Measurements from ENCODE around the gene CTNNA1.

Gene CTNNA1

DNA sequence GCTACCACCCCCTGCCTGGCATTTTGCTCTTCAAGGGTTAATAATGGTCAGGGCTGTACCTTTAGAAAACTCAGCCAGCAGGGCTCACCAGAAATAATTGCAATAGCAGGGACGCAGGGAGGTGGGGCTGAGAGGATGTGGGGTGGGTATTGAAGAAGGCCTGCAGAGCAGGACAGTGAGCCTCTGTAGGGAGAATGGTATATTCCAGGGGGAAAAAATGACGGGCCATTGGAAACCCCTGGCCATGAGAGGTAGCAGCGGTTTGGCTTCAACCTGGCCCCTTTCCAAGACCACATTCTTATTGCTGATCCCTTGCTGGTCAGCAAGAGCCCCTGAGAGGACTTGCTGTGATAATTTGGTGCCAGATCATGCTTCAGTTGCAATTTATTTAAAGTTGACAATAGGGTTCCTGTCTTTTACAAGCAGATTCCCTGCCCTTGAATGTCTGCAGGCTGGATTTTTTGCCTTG, 36.7 kb upstream of the CTNNA1 start:
- TF ChIP-seq CTCF (IDR thresholded peaks at IDR 0.05; ENCODE audit: control insufficient read depth, extremely low read depth, insufficient read depth), result no peak
- DNase-seq (ENCODE audit: low read depth), result no peak
- H3K4me3 ChIP-seq (ENCODE audit: low read depth, low read length), result no peak overlapping the region

DNA sequence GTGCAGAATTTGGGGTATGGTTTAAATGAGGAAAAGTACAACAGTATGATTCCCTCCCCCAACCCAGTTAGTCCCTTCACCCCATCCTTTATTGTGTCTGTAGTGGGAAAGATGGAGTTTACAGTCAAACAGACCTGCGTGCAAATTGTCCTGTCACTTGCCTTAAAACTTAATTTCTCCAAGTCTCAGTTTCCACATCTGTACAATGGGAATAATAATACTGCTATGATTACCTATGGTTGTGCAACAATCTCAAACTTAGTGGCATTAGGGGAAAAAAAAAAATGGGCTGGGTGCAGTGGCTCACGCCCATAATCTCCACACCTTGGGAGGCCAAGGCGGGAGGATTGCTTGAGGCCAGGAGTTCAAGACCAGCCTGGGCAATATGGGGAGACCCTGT, 35.8 kb upstream of the CTNNA1 start:
- TF ChIP-seq CTCF (IDR thresholded peaks at IDR 0.05; ENCODE audit: control insufficient read depth, extremely low read depth, insufficient read depth), result no peak
- no peak for DNase-seq (ENCODE audit: low read depth)
- H3K4me3 ChIP-seq (ENCODE audit: low read depth, low read length), result no peak overlapping the region

DNA sequence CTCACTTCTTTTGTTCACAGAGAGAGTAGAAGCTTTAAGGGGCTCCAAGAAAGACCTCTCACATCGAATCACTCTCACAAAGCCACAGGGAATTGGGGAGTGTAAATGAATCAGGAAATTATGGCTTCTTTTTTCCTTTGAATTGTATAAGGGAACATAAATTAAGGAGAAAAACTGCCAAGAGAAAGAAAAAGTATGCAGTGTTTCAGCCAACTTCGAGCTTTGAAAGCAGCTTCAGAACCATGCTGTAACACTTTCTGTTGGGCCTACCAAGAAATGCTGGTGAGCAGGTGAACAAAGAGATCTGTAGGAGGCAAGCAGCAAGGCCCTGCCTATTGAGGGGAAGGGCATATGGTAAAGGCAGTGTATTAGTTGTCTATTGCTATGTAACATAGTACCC, 33.4 kb upstream of the CTNNA1 start:
- no peak for TF ChIP-seq CTCF (IDR thresholded peaks at IDR 0.05; ENCODE audit: control insufficient read depth, extremely low read depth, insufficient read depth)
- H3K4me3 ChIP-seq (ENCODE audit: low read depth, low read length), result no peak overlapping the region
- no peak for DNase-seq (ENCODE audit: low read depth)

- no peak for DNase-seq (ENCODE audit: low read depth)
- no peak for TF ChIP-seq CTCF (IDR thresholded peaks at IDR 0.05; ENCODE audit: control insufficient read depth, extremely low read depth, insufficient read depth)
- H3K4me3 ChIP-seq (ENCODE audit: low read depth, low read length), result no peak overlapping the region
Measured at GRCh38 chr5:138720840-138721239, 32.4 kb upstream of the CTNNA1 start.

DNA sequence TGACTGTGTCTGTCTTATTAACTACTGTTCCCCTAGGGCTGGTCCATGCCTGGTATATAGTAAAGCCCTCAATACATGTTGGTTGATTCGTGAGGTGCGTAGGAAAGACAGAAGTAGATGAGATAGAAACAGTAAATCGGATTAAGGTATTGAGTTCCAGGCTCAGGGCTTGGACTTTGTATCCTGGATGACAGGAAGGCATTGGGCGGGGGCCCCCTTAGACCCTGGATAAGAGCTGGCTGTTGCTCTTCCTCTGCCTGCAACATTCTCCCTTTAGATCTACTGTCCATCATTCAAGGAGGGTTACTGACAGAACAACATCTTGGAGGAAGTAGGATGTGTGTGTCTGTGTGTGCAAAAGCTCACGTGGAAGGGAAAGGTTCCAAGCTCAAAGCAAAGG, 31.2 kb upstream of the CTNNA1 start:
- TF ChIP-seq CTCF (IDR thresholded peaks at IDR 0.05; ENCODE audit: control insufficient read depth, extremely low read depth, insufficient read depth), result no peak
- no peak for DNase-seq (ENCODE audit: low read depth)
- no peak overlapping the region for H3K4me3 ChIP-seq (ENCODE audit: low read depth, low read length)

- DNase-seq (ENCODE audit: low read depth), result no peak
- TF ChIP-seq CTCF (IDR thresholded peaks at IDR 0.05; ENCODE audit: control insufficient read depth, extremely low read depth, insufficient read depth), result no peak
- no peak overlapping the region for H3K4me3 ChIP-seq (ENCODE audit: low read depth, low read length)
Measured at GRCh38 chr5:138722544-138723177, 30.6 kb upstream of the CTNNA1 start.

Data from LNCaP clone FGC (cell line).